AML-193 (cell line): Measurements from ENCODE around the gene TEX19.

Experiments
- DNase-seq, 2 experiments: peaks; one replicate each; lab custom pipeline; 2025; lab: John Stamatoyannopoulos, UW

Gene TEX19

DNA sequence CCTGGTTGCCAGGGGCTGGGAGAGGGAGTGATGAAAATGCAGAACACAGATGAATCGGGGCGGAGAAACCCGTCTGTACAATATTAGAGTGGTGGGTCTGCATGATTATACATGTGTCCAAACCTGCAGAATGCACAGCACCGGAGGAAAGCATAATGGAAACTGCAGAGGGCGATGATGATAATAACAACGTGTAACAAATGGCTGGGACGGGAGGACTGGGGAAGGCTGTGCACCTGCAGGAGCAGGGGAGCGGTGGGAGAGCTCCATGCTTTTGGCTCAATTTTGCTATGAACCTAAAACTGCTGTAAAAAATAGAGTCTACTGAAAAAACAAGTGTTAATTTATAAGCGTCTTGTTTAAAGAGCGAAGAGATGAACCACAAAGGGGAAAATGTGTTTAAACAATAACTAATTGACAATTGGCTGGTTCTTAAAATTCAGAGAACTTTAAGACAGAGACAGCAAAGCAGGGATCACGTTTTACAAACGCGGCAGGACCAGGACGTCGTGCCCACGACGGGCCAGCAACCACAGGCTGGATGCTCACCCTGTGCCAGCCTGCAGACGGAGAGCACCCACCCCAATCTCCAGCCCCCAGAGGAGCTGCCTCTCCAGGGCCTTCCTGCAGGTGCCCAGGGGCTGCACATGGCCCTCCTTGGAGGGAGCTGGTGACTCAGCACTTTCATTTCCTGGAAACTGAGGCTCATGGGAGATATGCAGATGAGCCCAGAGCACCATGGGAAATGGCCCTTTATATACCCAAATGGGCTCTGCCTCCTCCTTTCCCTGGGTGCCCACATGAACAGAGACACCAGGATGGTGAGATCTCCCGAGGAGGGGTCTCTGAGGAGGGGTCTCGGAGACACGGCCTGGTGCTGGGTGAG, at the start of gene TEX19:
TEX19 (plus strand) TSS at position 783 of the 886 bp plus-strand sequence. CDS start 2,904 bp downstream, outside the sequence.
- peak in 1 of 2 experiments; percentile 26 for DNase-seq

DNA sequence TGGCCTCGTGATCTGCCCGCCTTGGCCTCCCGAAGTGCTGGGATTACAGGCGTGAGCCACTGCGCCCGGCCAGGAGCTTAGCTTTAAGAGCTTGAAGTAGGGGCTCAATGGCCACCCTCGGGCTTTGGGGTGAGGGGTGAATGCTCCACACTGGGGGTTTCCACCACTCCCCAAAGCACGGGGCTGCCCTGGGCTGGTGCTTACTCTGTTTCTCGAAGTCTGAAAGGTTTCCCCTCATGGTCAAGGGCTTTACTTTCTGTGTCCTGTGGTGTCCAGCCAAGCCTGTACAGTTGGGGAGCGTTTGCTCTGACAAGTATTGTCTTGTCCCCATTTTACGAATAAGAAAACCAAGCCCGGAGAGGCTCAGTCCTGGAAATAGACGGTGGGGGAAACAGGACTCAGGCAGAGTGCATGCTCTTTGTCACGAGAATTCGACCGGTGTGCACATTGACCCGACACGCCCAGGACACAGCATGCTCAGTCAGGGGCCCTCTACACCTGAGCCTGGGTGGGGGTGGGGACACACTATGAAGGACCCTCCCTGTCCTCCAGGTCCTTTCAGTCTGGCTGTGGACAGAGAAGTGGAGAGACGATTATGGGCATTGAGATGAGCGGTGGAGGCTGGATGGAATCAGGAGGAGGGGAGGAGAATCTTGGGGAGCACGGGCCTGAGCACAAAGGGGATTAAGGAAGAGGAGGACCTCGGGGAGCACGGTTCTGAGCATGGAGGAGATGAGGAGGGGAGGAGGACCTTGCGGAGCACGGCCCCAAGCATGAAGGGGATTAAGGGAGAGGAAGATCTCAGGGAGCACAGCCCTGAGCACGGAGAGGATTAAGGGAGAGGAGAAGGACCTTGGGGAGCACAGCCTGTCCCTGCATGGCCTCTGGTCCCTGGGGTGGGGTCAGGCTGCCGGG, 49.1 kb upstream of the TEX19 start:
- DNase-seq: no peak

- DNase-seq: no peak
Measured at GRCh38 chr17:82310877-82311276, 48.2 kb upstream of the TEX19 start.

DNA sequence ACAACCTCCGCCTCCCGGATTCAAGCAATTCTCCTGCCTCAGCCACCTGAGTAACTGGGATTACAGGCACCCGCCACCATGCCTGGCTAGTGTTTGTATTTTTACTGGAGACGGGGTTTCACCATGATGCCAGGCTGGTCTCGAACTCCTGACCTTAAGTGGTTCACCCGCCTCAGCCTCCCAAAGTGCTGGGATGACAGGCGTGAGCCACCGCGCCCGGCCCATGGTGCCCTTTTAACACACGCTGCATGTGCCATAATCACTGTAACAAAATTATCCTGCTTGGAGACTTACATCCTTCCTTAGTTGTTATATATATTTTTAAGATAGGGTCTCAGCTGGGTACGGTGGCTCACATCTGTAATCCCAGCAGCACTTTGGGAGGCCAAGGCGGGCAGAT, 47.1 kb upstream of the TEX19 start:
- DNase-seq: no peak

- DNase-seq: no peak
Measured at GRCh38 chr17:82313195-82314011, 45.6 kb upstream of the TEX19 start.

- no peak for DNase-seq
Measured at GRCh38 chr17:82314012-82314726, 44.9 kb upstream of the TEX19 start.

DNA sequence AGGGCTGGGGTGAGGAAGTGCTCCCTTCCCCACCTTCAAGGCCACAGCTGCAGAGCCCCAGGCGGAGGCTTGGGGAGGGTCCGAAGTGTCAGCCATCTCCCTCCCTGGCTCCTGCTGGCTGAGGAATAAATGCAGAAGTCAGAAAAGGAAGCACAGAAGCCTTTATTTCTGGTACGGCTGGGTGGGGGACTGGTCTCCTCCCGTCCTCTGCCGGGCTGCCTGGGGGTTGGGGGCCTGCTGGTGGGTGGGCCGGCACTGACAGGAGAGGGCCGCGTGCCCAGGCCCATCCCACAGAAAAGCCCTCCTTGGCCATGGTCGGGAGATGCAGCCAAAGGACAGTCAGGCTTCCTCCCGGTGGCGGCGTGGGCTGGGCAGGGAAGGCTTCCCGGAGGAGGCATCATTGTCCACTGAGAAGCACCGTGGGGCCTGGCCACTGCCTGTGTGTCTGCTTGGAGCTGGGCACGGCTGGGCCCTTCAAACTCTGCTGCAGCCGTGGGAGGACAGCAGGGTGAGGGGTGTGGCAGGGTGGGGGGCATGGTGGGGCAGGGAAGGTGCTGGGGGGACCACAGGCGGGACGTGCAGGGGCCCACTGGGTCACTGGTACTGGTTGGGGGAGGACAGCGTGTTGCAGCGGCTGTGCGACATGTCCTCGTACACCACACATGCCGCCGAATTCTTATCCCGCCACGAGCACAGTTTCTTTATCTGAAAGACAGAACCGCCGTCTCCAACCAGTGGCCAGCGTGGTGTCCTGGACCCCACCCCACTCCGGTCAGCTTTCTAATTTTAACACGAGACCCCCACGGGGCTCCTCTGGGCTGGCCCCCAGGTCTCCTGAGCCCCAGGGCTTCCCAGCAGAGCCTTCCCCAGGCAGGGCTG, 44.1 kb upstream of the TEX19 start:
- peak in 1 of 2 experiments; percentile 25 for DNase-seq

GRCh38 chr17:82315703-82316358, 43.2 kb upstream of the TEX19 start:
- DNase-seq: no peak

GRCh38 chr17:82316651-82317393, 42.2 kb upstream of the TEX19 start:
- DNase-seq: no peak

DNA sequence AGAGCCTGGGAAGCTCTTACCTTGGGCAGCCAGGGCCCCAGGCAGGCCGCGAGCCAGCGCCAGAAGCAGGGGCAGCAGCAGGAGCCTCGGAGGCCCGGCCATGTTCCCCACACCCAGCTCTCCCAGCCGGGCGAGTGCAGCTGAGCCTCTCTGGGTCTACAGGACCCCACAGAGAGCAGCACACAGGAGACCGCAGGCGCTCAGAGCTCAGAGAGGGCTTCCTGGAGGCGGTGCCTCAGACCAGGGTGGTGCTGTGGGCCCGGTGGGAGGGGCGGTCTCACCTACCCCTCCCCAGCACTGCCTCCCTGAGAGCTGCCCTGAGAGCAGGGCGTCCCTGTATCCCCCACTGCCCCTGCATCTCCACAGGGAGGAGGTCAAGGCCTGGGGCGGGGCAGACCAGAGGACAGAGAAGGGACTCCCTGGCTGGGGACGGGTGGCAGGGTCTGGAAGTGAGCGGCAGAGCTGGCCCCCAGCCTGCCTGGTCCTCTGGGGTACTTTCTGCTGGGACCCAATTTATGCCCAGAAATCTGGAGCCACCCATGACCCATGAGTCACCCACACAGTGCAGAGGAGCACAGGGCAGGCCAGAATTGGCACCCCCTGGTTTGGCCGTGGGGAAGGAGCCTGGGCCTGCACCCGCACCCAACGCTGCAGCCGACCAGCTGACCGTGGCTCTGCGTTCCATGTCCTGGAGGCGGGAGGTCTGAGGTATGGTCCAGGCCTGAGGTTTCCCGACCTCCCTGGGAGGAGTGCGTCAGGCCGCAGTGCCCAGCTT, 41.5 kb upstream of the TEX19 start, which contains the start of gene CD7:
CD7 (minus strand) TSS at position 215 of the 775 bp plus-strand sequence; CDS start at position 102, 113 bp downstream.
- no peak for DNase-seq

DNA sequence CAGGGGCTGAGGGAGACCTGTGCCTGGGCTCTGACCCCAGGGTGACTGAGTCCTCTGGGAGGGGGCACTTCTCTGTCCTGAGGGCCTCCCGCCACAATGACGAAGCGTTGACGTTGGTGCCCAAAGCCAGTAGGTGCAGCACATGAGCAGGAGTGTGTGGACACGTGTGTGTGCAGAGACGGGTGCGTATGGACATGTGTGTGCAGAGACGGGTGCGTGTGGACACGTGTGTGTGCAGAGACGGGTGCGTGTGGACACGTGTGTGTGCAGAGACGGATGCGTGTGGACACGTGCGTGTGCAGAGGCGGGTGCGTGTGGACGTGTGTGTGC, 40.9 kb upstream of the TEX19 start:
- DNase-seq: no peak

DNA sequence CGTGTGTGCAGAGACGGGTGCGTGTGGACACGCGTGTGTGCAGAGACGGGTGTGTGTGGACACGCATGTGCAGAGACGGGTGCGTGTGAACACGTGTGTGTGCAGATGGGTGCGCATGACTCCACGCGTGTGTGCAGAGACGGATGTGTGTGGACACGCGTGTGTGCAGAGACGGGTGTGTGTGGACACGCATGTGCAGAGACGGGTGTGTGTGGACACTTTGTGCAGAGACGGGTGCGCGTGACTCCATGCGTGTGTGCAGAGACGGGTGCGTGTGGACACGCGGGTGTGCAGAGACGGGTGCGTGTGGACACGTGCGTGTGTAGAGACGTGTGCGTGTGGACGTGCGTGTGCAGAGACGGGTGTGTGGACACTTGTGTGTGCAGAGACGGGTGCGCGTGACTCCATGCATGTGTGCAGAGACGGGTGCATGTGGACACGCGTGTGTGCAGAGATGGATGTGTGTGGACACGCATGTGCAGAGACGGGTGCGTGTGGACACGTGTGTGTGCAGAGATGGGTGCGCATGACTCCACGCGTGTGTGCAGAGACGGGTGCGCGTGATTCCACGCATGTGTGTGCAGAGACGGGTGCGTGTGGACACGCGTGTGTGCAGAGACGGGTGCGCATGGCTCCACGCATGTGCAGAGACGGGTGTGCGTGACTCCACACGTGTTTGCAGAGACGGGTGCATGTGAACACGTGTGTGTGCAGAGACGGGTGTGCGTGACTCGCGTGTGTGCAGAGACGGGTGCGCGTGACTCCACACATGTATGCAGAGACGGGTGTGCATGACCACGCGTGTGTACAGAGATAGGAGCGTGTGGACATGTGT, 40.1 kb upstream of the TEX19 start:
- no peak for DNase-seq

DNA sequence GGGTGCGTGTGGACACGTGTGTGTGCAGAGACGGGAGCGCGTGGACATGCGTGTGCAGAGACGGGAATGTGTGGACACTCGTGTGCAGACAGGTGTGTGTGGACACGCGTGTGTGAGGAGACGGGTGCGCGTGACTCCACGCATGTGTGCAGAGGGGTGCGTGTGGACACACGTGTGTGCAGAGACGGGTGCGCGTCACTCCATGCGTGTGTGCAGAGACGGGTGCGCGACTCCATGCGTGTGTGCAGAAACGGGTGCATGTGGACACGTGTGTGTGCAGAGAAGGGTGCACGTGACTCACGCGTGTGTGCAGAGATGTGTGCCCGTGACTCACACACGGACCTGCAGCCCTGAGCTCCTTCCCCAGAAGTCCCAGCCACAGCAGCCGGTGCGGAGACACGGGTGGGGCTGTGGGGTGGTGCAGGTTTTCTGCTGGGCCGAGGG, 39.4 kb upstream of the TEX19 start:
- DNase-seq: no peak

- DNase-seq: no peak
Measured at GRCh38 chr17:82320140-82320840, 38.8 kb upstream of the TEX19 start.

DNA sequence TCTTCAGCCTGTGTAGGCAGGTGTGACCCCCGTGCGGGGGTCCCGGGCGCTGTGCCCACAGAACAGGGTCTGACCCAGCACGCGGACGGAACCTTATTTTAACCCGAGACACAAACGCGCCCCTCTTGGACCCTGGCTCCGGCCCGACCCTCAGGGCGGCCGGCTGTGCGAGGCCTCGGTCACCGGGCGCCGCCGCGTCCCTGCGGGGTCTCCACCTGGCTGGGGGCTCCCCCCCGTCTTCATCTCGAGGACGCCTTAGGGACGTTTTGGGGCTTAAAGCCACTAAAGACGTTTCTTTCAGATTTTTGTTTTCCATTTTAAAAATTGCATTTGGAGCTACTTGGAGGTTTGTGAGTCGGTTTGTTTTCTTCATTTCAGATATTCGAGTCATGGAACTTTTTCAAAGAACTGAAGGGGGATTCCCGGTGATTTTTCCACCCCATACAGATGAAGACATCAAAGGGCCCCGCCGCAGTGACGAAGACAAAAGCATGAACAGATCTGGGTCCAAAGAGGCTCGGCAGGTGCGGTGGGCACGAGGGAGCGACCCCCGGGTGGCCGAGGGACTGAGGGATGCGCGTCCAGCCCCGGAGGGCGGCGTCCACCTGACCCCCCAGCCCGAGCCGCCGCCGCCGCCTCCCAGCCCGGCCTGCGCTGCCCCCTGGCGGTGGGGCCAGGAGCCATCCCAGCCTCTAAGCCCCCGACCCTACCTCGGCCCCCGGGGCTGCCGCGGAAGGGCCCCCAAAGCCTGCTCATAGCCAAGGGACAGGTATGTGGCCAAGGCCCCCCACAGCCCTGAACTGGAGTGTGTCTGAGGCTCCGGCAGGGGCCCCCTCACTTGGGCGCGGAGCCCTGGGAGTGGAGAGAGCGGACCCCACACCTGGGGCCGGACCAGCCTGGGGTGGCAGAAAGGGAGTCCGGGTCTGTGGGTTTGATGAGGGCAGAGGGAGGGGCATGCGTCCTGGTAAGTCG, 37.8 kb upstream of the TEX19 start:
- DNase-seq: no peak
